Neural progenitor cell (in vitro differentiated cells): ENCODE results near the gene GBX2.

Source experiments
- EZH2 ChIP-seq: fragments of 200-600 bp; sonication (generic); IDR thresholded peaks from 2 replicates; pipeline ENCODE4 v1.6.1; 2017; ENCODE audit warnings: antibody characterized with exemption, mild to moderate bottlenecking, moderate library complexity
- TF ChIP-seq, protein P1 (sequence below): fragments of 200-600 bp; sonication (generic); IDR thresholded peaks from 2 replicates; pipeline ENCODE4 v1.5.1; 2017; ENCODE audit warnings: antibody characterized with exemption, mild to moderate bottlenecking

DNA sequence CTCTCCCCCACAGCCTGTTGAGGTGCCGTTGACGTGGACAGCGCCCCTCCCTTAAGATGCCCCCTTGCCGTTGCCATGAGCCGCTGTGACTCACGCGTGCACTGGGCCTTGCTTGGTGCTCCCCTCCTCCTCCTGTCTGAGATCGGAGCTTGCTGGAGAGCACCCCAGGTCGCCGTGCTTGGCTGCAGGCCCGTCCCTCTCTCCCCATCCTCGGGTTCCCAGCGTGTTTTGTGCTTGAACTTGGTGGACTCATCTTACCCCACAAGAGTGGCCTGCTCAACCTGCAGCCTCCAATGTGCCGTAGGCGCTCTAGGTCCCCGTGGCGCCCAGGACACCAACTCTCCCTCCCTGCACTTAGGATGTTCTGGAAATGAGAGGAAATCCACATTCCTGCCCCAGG lies 39.9 kb downstream of the GBX2 start:
- TF ChIP-seq, protein P1, sequence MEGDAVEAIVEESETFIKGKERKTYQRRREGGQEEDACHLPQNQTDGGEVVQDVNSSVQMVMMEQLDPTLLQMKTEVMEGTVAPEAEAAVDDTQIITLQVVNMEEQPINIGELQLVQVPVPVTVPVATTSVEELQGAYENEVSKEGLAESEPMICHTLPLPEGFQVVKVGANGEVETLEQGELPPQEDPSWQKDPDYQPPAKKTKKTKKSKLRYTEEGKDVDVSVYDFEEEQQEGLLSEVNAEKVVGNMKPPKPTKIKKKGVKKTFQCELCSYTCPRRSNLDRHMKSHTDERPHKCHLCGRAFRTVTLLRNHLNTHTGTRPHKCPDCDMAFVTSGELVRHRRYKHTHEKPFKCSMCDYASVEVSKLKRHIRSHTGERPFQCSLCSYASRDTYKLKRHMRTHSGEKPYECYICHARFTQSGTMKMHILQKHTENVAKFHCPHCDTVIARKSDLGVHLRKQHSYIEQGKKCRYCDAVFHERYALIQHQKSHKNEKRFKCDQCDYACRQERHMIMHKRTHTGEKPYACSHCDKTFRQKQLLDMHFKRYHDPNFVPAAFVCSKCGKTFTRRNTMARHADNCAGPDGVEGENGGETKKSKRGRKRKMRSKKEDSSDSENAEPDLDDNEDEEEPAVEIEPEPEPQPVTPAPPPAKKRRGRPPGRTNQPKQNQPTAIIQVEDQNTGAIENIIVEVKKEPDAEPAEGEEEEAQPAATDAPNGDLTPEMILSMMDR: no peak
- TF ChIP-seq EZH2: no peak
